Astrocyte (in vitro differentiated cells and primary cell): ENCODE results near the gene DPH2. TPM values are rescaled to one million over a fixed set of nuclear protein-coding genes. Genes with fewer than 3 reads are reported as not detected.

ENCODE experiments used
- DNase-seq: peaks from one replicate; pipeline ENCODE4 v3.0.0-alpha.2; 2010; ENCODE audit warnings: low read depth
- FAIRE-seq: peaks from 2 replicates; lab custom pipeline; 2011; peaks lifted over from hg19 to GRCh38; lab: Jason Lieb, UNC
- H2AFZ ChIP-seq: 2 replicates; pipeline ENCODE4 v1.6.0; 2012; ENCODE audit warnings: low read depth, low read length, inconsistent platforms
- H3K27ac ChIP-seq: 2 replicates; pipeline ENCODE4 v1.5.1; 2011; ENCODE audit warnings: low read depth, low read length, inconsistent platforms
- H3K27me3 ChIP-seq: 2 replicates; pipeline ENCODE4 v1.6.0; 2011; ENCODE audit warnings: low read length, inconsistent platforms; ENCODE audit not compliant: insufficient read depth
- H3K36me3 ChIP-seq: 2 replicates; pipeline ENCODE4 v1.5.1; 2011; ENCODE audit warnings: low read length, inconsistent platforms; ENCODE audit not compliant: insufficient read depth
- H3K4me1 ChIP-seq: 2 replicates; pipeline ENCODE4 v1.5.1; 2011; ENCODE audit warnings: low read length, inconsistent platforms; ENCODE audit not compliant: insufficient read depth
- H3K4me2 ChIP-seq: 2 replicates; pipeline ENCODE4 v1.6.0; 2012; ENCODE audit warnings: low read length, inconsistent platforms
- H3K4me3 ChIP-seq: 2 replicates; pipeline ENCODE4 v1.5.1; 2011; ENCODE audit warnings: low read depth, mild to moderate bottlenecking, low read length, inconsistent platforms; ENCODE audit not compliant: insufficient read depth
- H3K79me2 ChIP-seq: 2 replicates; pipeline ENCODE4 v1.6.0; 2012; ENCODE audit warnings: mild to moderate bottlenecking, low read length, inconsistent platforms; ENCODE audit not compliant: insufficient read depth
- H3K9ac ChIP-seq: 2 replicates; pipeline ENCODE4 v1.6.0; 2012; ENCODE audit warnings: mild to moderate bottlenecking, low read length, inconsistent platforms
- H3K9me3 ChIP-seq: 2 replicates; pipeline ENCODE4 v1.5.1; 2012; ENCODE audit warnings: low read depth, mild to moderate bottlenecking, low read length, inconsistent platforms; ENCODE audit not compliant: insufficient read depth
- H4K20me1 ChIP-seq: 2 replicates; pipeline ENCODE4 v1.6.0; 2012; ENCODE audit warnings: low read length, inconsistent platforms; ENCODE audit not compliant: insufficient read depth
- H3K27ac Mint-ChIP-seq: one replicate; pipeline ENCODE4 v1.8.0; 2021; ENCODE audit warnings: mild to moderate bottlenecking, mixed read lengths; ENCODE audit not compliant: unreplicated experiment
- H3K27me3 Mint-ChIP-seq: one replicate; pipeline ENCODE4 v1.8.0; 2021; ENCODE audit warnings: low read depth, mixed read lengths; ENCODE audit not compliant: unreplicated experiment
- H3K36me3 Mint-ChIP-seq: one replicate; pipeline ENCODE4 v1.8.0; 2021; ENCODE audit warnings: low read depth, mixed read lengths; ENCODE audit not compliant: unreplicated experiment
- H3K4me1 Mint-ChIP-seq: one replicate; pipeline ENCODE4 v1.8.0; 2021; ENCODE audit warnings: low read depth, mixed read lengths; ENCODE audit not compliant: unreplicated experiment
- H3K4me3 Mint-ChIP-seq: one replicate; pipeline ENCODE4 v1.8.0; 2021; ENCODE audit warnings: mild to moderate bottlenecking, moderate library complexity, mixed read lengths; ENCODE audit not compliant: unreplicated experiment
- H3K9me3 Mint-ChIP-seq: one replicate; pipeline ENCODE4 v1.8.0; 2021; ENCODE audit warnings: mild to moderate bottlenecking, mixed read lengths; ENCODE audit not compliant: unreplicated experiment
- CTCF ChIP-seq: IDR thresholded peaks from 2 replicates; pipeline ENCODE4 v1.5.1; 2011; ENCODE audit warnings: low read depth, mild to moderate bottlenecking, inconsistent platforms, low read length, moderate library complexity; ENCODE audit not compliant: insufficient read depth
- EZH2 ChIP-seq: IDR thresholded peaks from 2 replicates; pipeline ENCODE4 v1.6.1; 2012; ENCODE audit warnings: mild to moderate bottlenecking, low read length, inconsistent platforms; ENCODE audit not compliant: insufficient read depth
- total RNA-seq: library from RNA; stranded (reverse); gene quantifications from 2 replicates; pipeline ENCODE4 v1.2.1, GENCODE V29; 2021

Gene DPH2
- total RNA-seq, 1 donor from 2014 or later: 31.6 TPM

DNA sequence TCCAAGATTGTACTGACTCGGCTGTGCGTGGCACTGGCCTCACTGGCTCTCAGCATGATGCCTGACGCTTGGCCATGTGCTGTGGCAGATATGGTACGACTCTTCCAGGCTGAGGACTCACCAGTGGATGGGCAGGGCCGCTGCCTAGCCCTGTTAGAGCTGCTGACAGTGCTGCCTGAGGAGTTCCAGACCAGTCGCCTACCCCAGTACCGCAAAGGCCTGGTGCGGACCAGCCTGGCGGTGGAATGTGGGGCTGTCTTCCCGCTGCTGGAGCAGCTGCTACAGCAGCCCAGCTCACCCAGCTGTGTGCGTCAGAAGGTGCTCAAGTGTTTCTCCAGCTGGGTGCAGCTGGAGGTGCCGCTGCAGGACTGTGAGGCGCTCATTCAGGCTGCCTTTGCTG, 20.1 kb upstream of the DPH2 start:
- Histone ChIP-seq H3K36me3 (no peaks in the 10 kb centered on the region), H3K9me3 (no peaks in the 10 kb centered on the region), H3K27me3 (no peaks in the 10 kb centered on the region), H3K9ac (no peak overlapping the region), H2AFZ (no peak overlapping the region), H4K20me1 (peaks cover 64% of the 10 kb centered on the region), H3K4me2 (no peak overlapping the region), H3K27ac (no peak overlapping the region), H3K4me1 (peaks cover 10% of the 10 kb centered on the region), H3K4me3 (no peak overlapping the region), H3K79me2 (peaks cover 50% of the 10 kb centered on the region)
- FAIRE-seq (no peak), DNase-seq (no peak)
- H3K36me3 Mint-ChIP-seq: peaks cover 9% of the 10 kb centered on the region
- no peaks in the 10 kb centered on the region for H3K9me3 Mint-ChIP-seq
- TF ChIP-seq CTCF: no peak
- TF ChIP-seq EZH2: no peak
- H3K27me3 Mint-ChIP-seq: no peaks in the 10 kb centered on the region
- peaks cover 12% of the 10 kb centered on the region for H3K4me1 Mint-ChIP-seq
- no peak overlapping the region for H3K4me3 Mint-ChIP-seq
- H3K27ac Mint-ChIP-seq: no peak overlapping the region

DNA sequence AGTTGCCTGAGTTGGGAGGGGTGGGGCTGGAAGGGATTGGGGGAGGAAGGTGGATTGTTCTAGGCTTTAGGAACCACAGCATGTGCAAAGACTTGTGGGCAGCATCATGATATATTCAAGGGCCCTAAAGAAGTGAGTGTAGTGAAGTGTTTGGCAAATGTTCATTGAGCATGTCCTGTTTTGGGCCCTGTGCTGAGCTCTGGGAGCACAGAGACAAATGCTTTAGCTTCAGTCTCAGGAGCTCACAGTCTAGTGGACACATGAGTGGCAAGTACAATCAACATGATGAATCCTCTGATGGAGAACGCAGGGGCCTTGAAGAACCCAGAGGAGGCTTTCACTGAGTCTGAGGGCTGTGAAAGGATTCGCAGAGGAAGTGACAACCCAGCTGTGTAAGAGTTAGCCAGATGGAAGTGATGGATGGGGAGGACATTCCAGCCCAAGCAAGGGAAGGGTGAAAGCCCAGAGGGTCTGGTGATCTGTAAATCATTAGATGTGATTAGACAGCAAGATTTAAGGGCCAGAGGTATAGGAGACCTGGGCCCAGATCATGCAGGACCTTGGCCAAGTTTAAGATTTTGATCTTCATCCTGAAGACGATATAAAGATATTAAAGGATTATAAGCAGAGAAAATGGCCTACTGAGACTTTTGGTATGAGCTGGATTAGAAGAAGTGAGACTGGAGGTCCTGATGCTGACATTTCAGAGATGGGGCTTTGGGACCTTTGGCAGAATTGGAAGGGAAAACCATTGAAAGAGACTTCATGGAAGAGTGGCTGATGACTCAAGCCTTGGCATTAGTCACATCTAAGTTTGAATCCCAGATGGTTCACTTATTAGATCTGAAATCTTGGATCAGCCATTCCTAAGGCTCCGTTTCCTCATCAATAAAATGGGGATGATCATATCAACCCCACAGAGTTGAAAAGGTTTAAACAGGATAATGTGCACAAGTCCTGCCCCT, 18.5 kb upstream of the DPH2 start:
- no peaks in the 10 kb centered on the region for H3K9me3 Mint-ChIP-seq
- FAIRE-seq: no peak
- Histone ChIP-seq H3K4me2 (no peak overlapping the region), H3K27ac (no peak overlapping the region), H3K27me3 (no peaks in the 10 kb centered on the region), H3K4me1 (peaks cover 10% of the 10 kb centered on the region), H3K4me3 (no peak overlapping the region), H4K20me1 (peaks cover 80% of the 10 kb centered on the region), H3K36me3 (no peaks in the 10 kb centered on the region), H2AFZ (no peak overlapping the region), H3K9me3 (no peaks in the 10 kb centered on the region), H3K9ac (no peak overlapping the region), H3K79me2 (peaks cover 50% of the 10 kb centered on the region)
- DNase-seq: no peak
- peaks cover 10% of the 10 kb centered on the region for H3K36me3 Mint-ChIP-seq
- H3K4me1 Mint-ChIP-seq: peaks cover 12% of the 10 kb centered on the region
- no peak overlapping the region for H3K27ac Mint-ChIP-seq
- H3K4me3 Mint-ChIP-seq: no peak overlapping the region
- TF ChIP-seq CTCF: no peak
- no peak for TF ChIP-seq EZH2
- H3K27me3 Mint-ChIP-seq: no peaks in the 10 kb centered on the region
